SK-N-DZ (cell line): ENCODE measurements around the gene SNAI3.

ENCODE experiments used
- DNase-seq: peaks from one replicate; pipeline ENCODE4 v3.0.0-alpha.2; 2015; ENCODE audit warnings: low spot score

Gene SNAI3

GRCh38 chr16:88635671-88636319 is 50.5 kb downstream of the SNAI3 start:
- no peak for DNase-seq

GRCh38 chr16:88634994-88635670 is 51.2 kb downstream of the SNAI3 start:
- no peak for DNase-seq

- DNase-seq = no peak
These were observed 51.9 kb downstream of the SNAI3 start for GRCh38 chr16:88634141-88634993.

GRCh38 chr16:88633684-88634140 is 52.6 kb downstream of the SNAI3 start:
- DNase-seq = no peak

GRCh38 chr16:88632587-88632930 is 53.7 kb downstream of the SNAI3 start:
- no peak for DNase-seq

GRCh38 chr16:88631920-88632586 is 54.3 kb downstream of the SNAI3 start:
- no peak for DNase-seq

- no peak for DNase-seq
These were observed 54.9 kb downstream of the SNAI3 start for GRCh38 chr16:88631384-88631783.

GRCh38 chr16:88630941-88631340 is 55.4 kb downstream of the SNAI3 start:
- DNase-seq = no peak

- no peak for DNase-seq
These were observed 55.9 kb downstream of the SNAI3 start for GRCh38 chr16:88630433-88630832.

- DNase-seq = no peak
These were observed 56.5 kb downstream of the SNAI3 start for GRCh38 chr16:88629835-88630234.

GRCh38 chr16:88628512-88628974 is 57.8 kb downstream of the SNAI3 start:
- DNase-seq = peak; percentile 53
